GM10248 (cell line): ENCODE measurements around the gene CDCA7.

Source experiments
- CTCF ChIA-PET: fragments of 300-600 bp; sonication (Branson Sonifier 250); formaldehyde crosslinking; extraction: SDS; loops from one replicate; lab custom pipeline; 2021; ENCODE audit warnings: antibody characterized with exemption; lab: Yijun Ruan, JAX
- POLR2A ChIA-PET: fragments of 350-650 bp; sonication (Branson Sonifier 250); formaldehyde crosslinking; extraction: SDS; loops from one replicate; lab custom pipeline; 2020; ENCODE audit warnings: antibody characterized with exemption; lab: Yijun Ruan, JAX
- DNase-seq: peaks from one replicate; pipeline ENCODE4 v3.0.0; 2012; ENCODE audit errors: extremely low spot score
- TF ChIP-seq, protein P1 (sequence below): IDR thresholded peaks from 2 replicates; pipeline ENCODE4 v1.5.1; 2012; ENCODE audit warnings: mild to moderate bottlenecking, low read depth; ENCODE audit errors: extremely low read depth, missing control alignments, control extremely low read depth

Gene CDCA7

DNA sequence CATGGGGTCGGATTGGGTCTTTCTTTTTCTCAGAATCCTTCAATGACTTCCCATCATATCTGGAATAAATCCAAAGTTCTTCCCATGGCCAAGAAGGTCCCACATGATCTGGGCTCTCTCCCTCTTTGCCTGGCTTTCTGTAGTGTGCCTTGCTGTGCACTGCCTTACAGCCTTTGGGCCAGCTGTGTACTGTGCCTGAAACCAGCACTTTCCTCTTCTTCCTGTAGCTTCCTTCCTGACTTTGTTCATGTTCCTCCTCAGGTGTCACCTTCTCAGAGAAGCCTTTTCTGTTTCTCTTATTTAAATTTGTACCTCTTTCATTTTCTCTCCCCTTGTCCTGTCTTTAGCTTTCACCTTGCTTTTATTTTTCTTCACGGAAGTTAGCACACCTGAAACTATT, 4.3 kb upstream of the CDCA7 start:
- CTCF ChIA-PET, result interaction anchor here (1.3 to 1.5 kb wide), 2 partner anchors 8 to 65 kb away, joined by 3 to 4 read pairs; no protein-coding TSS in a partner anchor
- TF ChIP-seq, protein P1, sequence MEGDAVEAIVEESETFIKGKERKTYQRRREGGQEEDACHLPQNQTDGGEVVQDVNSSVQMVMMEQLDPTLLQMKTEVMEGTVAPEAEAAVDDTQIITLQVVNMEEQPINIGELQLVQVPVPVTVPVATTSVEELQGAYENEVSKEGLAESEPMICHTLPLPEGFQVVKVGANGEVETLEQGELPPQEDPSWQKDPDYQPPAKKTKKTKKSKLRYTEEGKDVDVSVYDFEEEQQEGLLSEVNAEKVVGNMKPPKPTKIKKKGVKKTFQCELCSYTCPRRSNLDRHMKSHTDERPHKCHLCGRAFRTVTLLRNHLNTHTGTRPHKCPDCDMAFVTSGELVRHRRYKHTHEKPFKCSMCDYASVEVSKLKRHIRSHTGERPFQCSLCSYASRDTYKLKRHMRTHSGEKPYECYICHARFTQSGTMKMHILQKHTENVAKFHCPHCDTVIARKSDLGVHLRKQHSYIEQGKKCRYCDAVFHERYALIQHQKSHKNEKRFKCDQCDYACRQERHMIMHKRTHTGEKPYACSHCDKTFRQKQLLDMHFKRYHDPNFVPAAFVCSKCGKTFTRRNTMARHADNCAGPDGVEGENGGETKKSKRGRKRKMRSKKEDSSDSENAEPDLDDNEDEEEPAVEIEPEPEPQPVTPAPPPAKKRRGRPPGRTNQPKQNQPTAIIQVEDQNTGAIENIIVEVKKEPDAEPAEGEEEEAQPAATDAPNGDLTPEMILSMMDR, result no peak
- DNase-seq, result no peak
- POLR2A ChIA-PET, result no interaction called here

DNA sequence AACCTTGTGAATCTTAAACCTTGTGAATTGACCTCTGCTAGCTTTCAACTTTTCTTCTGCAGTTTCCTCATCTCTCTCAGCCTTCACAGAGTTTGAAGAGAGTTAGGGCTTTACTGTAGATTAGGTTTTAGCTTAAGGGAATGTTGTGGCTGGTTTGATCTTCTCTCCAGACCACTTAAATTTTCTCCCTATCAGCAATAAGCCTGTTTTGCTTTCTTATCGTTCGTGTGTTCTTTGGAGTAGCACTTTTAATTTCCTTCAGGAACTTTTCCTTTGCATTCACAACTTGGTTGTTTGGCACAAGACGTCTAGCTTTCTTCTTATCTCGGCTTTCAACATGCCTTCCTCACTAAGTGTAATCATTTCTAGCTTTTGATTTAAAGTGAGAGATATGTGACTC, 2.8 kb upstream of the CDCA7 start:
- TF ChIP-seq, protein P1, result no peak
- no peak for DNase-seq
- ChIA-PET POLR2A (no interaction called here), CTCF (interaction anchor here (0.9 kb wide), 1 partner anchor 810 kb away, joined by 3 read pairs; no protein-coding TSS in a partner anchor)

DNA sequence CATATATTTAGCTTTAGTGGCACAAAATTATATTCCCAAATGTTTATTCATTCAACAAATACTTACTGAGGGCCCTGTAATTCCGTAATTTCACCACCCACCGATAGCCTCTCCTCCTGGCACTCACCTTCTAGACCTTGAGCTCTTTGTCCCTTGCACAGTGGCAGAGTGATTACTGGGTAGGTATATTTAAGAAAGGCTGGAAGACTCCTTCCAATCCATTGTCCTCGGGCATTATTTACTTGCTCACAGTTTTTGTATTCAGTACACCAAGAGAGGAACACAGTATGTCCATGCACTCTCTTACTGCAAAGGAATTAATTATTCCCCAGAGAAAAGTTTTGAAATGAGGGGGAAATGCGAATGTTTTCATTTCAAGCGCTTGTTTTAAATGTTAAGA, 1.1 kb upstream of the CDCA7 start:
- CTCF ChIA-PET, result interaction anchor here (1.4 to 1.5 kb wide), 2 partner anchors 45 to 327 kb away, joined by 3 to 4 read pairs; no protein-coding TSS in a partner anchor
- DNase-seq, result no peak
- POLR2A ChIA-PET, result no interaction called here
- TF ChIP-seq, protein P1, result no peak

DNA sequence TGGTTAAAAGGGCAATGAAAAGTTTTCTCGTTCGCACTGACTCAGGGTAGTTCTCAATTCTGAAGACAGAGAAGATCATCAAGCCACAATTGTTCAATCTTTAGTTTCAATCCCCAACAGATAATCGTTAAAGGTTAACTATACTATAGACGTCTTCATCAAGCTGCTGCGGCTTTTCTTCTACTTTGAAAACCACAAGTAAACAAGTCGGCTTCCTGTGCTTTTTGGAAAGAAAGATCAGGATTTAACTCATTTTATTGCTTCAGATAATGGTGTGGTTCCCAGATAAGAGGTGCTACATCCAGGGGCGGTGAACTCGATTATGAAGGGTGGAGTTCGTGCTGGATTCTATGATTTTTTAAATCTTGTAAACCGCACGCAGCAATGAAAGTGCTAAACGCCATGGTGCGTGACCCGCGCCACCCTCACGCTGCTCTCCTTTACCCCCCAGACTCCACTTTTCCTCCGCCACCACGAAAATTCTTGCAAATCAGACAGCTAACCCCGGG, 545 bp upstream of the CDCA7 start:
- DNase-seq, result peak; percentile 24
- CTCF ChIA-PET, result interaction anchor here (1.4 to 1.5 kb wide), 2 partner anchors 45 to 327 kb away, joined by 3 to 4 read pairs; no protein-coding TSS in a partner anchor
- POLR2A ChIA-PET, result no interaction called here
- TF ChIP-seq, protein P1, result no peak

DNA sequence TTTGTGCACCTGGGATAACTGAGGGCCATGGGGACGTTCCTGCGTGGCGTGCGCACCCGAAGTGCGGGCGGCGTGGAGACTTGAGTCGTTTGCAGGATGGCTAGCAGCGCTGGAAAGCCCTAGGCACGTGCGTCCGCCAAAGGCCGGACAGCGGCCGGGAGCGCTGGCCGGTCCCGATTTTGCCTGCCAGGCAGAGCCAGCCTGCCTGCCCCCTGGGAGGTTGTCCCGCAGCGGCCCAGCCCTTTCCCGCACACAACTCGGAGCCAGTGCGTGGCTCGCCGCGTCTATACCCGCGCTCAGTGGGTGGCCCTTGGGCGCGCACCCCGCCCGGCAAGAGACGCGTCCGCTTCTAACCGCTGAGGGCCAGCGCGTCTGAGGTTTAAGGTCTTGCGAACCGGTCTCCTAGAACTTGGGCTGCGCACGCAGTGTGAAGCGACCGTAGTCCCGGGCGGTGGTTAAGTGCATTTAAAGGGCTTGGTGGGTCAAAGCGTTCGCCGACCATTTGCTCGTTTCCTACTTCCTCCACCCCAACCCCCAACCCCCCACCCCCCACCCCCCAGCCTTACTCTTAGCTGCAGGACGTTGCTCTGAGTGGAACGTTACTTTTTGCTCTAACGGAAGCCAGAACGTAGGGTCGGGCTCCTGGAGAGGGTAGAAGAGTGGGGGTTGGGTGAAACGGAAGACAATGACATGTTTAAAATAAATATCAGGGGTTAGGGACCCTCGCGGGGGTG, 627 bp downstream of the CDCA7 start:
- TF ChIP-seq, protein P1, result no peak
- CTCF ChIA-PET, result no interaction called here
- POLR2A ChIA-PET, result no interaction called here
- DNase-seq, result peak; percentile 53

DNA sequence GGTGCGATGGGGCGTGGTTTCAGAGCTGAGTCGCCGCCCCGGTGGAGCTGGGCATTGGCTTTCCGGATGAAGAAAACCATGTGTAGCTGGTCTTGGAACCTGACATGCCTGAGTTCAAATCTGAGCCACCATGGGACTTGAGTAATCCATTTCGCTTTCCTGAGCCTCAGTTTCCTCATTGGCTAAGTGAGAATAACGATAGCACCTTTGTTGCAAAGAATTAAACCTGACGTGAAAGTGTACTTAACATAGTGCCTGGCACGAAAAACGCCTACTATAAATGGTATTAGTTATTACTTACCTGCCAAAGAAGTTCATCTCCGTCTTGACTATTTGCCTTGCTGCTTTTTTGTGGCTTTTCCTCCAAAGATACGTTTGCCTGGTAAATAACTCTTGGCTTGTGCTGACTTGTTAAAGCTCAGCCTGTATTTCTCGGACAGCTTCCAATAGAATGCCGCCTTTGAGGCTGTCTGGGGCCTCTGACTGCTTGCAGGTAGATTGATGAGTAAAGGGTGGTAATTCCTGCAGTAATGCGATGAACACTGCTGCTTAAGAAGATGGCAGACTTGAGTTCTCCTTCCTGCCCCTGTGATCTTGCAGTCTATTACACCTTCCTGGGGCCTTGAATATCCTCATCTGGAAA, 1.3 kb downstream of the CDCA7 start:
- POLR2A ChIA-PET, result no interaction called here
- DNase-seq, result no peak

More for the DNA sequence above, 1.3 kb downstream of the CDCA7 start:
- CTCF ChIA-PET, result no interaction called here
- TF ChIP-seq, protein P1, result no peak
